BJ (cell line): ENCODE data around the gene STON1. TPM values are rescaled to one million over a fixed set of nuclear protein-coding genes. Genes with fewer than 3 reads are reported as not detected.
A peak's percentile ranks its signal among the peaks of the same experiment; 100 is the strongest.

Experiments used
- CTCF ChIA-PET: fragments of 350-600 bp; formaldehyde crosslinking; extraction: SDS; loops from one replicate; lab custom pipeline; 2021; ENCODE audit warnings: antibody characterized with exemption, inconsistent platforms; lab: Yijun Ruan, JAX
- POLR2A ChIA-PET: fragments of 300-600 bp; sonication (Branson Sonifier 250); formaldehyde crosslinking; extraction: SDS; loops from one replicate; lab custom pipeline; 2021; ENCODE audit warnings: antibody characterized with exemption; lab: Charles Lee
- DNase-seq: peaks from one replicate; pipeline ENCODE4 v3.0.0-alpha.2; 2011; ENCODE audit warnings: low read depth
- H3K27me3 ChIP-seq: 2 replicates; pipeline ENCODE4 v1.6.0; 2011; ENCODE audit warnings: low read length; ENCODE audit not compliant: control insufficient read depth, insufficient read depth
- H3K36me3 ChIP-seq: 2 replicates; pipeline ENCODE4 v1.5.1; 2011; ENCODE audit warnings: low read length; ENCODE audit not compliant: control insufficient read depth, insufficient read depth
- H3K4me3 ChIP-seq: 2 replicates; pipeline ENCODE4 v1.5.1; 2011; ENCODE audit warnings: low read depth, mild to moderate bottlenecking, control low read depth, low read length
- CTCF ChIP-seq: IDR thresholded peaks from 2 replicates; pipeline ENCODE4 v1.5.1; 2011; ENCODE audit warnings: low read depth, mild to moderate bottlenecking, control low read depth, inconsistent platforms, low read length, moderate library complexity; ENCODE audit not compliant: insufficient read depth
- polyA plus RNA-seq: library from polyadenylated mRNA; depleted of rRNA; stranded (reverse); fragments of >200 nt; gene quantifications from 2 replicates; pipeline ENCODE4 v1.2.3, GENCODE V29; 2011

The STON1 gene
- polyA plus RNA-seq, 1 experiment, result 4.0 TPM

GRCh38 chr2:48600204-48600813 lies 70.4 kb downstream of the STON1 start:
- TF ChIP-seq CTCF, result peak; percentile 75
- DNase-seq, result peak; percentile 10
- POLR2A ChIA-PET, result no interaction called here
- CTCF ChIA-PET, result interaction anchor here (0.6 to 2.0 kb wide), 12 partner anchors 10 to 1543 kb away, joined by 3 to 13 read pairs (median 4); no protein-coding TSS in a partner anchor
- Histone ChIP-seq H3K27me3 (no peaks in the 10 kb centered on the region), H3K4me3 (no peak overlapping the region), H3K36me3 (no peaks in the 10 kb centered on the region)

GRCh38 chr2:48600917-48601316 lies 71.0 kb downstream of the STON1 start:
- peak; percentile 4 for DNase-seq
- TF ChIP-seq CTCF, result no peak
- no peak overlapping the region for H3K4me3 ChIP-seq
- ChIA-PET POLR2A (no interaction called here), CTCF (interaction anchor here (0.8 to 2.0 kb wide), 8 partner anchors 9 to 1543 kb away, joined by 3 to 13 read pairs (median 4); no protein-coding TSS in a partner anchor)
- no peaks in the 10 kb centered on the region for H3K27me3 ChIP-seq
- no peaks in the 10 kb centered on the region for H3K36me3 ChIP-seq

- ChIA-PET POLR2A (no interaction called here), CTCF (interaction anchor here (0.8 to 2.0 kb wide), 3 partner anchors 9 to 31 kb away, joined by 4 to 13 read pairs (median 5); no protein-coding TSS in a partner anchor)
- no peaks in the 10 kb centered on the region for H3K36me3 ChIP-seq
- no peak overlapping the region for H3K4me3 ChIP-seq
- no peak for DNase-seq
- peak; percentile 40 for TF ChIP-seq CTCF
- H3K27me3 ChIP-seq, result no peaks in the 10 kb centered on the region
Observed at GRCh38 chr2:48601349-48601748, 71.4 kb downstream of the STON1 start.

GRCh38 chr2:48605482-48606175 lies 75.7 kb downstream of the STON1 start:
- POLR2A ChIA-PET, result no interaction called here

More at GRCh38 chr2:48605482-48606175, 75.7 kb downstream of the STON1 start:
- CTCF ChIA-PET, result interaction anchor here (0.5 to 1.2 kb wide), 2 partner anchors 39 to 1538 kb away, joined by 3 to 4 read pairs; no protein-coding TSS in a partner anchor
- H3K27me3 ChIP-seq, result no peaks in the 10 kb centered on the region
- no peak for DNase-seq
- H3K4me3 ChIP-seq, result no peak overlapping the region
- no peak for TF ChIP-seq CTCF
- H3K36me3 ChIP-seq, result no peaks in the 10 kb centered on the region
